WTC11 (cell line): Measurements from ENCODE around the gene MRAS. TPM values are rescaled to one million over a fixed set of nuclear protein-coding genes. Genes with fewer than 3 reads are reported as not detected.

Source experiments
- ATAC-seq: fragments of 200-7000 bp; cut with Tn5 transposase; 2 replicates; pipeline ENCODE4 v1.10.0; 2021; ENCODE audit warnings: mild to moderate bottlenecking, moderate library complexity
- CTCF ChIA-PET: fragments of 300-600 bp; sonication (Branson Sonifier 250); formaldehyde crosslinking; loops from one replicate; lab custom pipeline; 2021; ENCODE audit warnings: antibody characterized with exemption; lab: Charles Lee
- POLR2A ChIA-PET: fragments of 350-600 bp; sonication (Branson Sonifier 250); formaldehyde crosslinking; loops from one replicate; lab custom pipeline; 2021; ENCODE audit warnings: antibody characterized with exemption; lab: Charles Lee
- DNase-seq: peaks from one replicate; pipeline ENCODE4 v3.0.0; 2021; ENCODE audit warnings: low spot score
- H3K27ac Mint-ChIP-seq: 2 replicates; pipeline ENCODE4 v1.8.0; 2021; ENCODE audit warnings: mixed read lengths
- H3K27me3 Mint-ChIP-seq: 2 replicates; pipeline ENCODE4 v1.8.0; 2021; ENCODE audit warnings: low read depth, mild to moderate bottlenecking, moderate library complexity, mixed read lengths
- H3K36me3 Mint-ChIP-seq: 2 replicates; pipeline ENCODE4 v1.8.0; 2021; ENCODE audit warnings: mixed read lengths
- H3K4me1 Mint-ChIP-seq: 2 replicates; pipeline ENCODE4 v1.8.0; 2022; ENCODE audit warnings: mixed read lengths
- H3K4me3 Mint-ChIP-seq: 2 replicates; pipeline ENCODE4 v1.8.0; 2021; ENCODE audit warnings: mild to moderate bottlenecking, moderate library complexity, mixed read lengths
- H3K9me3 Mint-ChIP-seq: 2 replicates; pipeline ENCODE4 v1.8.0; 2021; ENCODE audit warnings: mixed read lengths
- FOXK1 ChIP-seq: sonication (generic); formaldehyde crosslinking; IDR thresholded peaks from 2 replicates; pipeline ENCODE4 v1.8.0; 2022; ENCODE audit warnings: mild to moderate bottlenecking, moderate library complexity, missing genetic modification reagents
- MYBL2 ChIP-seq: sonication (generic); formaldehyde crosslinking; IDR thresholded peaks from 2 replicates; pipeline ENCODE4 v1.8.1; 2023; ENCODE audit warnings: mild to moderate bottlenecking, moderate library complexity, missing genetic modification reagents
- RORB ChIP-seq: fragments of 250-450 bp; sonication (Bioruptor Pico); IDR thresholded peaks from 2 replicates; pipeline ENCODE4 v1.9.0; 2021; ENCODE audit warnings: mild to moderate bottlenecking
- SOX15 ChIP-seq: fragments of 250-450 bp; sonication (Bioruptor Pico); IDR thresholded peaks from 2 replicates; pipeline ENCODE4 v1.9.0; 2021; ENCODE audit warnings: mild to moderate bottlenecking
- ZNF396 ChIP-seq: fragments of 250-450 bp; sonication (Bioruptor Pico); IDR thresholded peaks from 2 replicates; pipeline ENCODE4 v1.8.0; 2021; ENCODE audit warnings: mild to moderate bottlenecking, moderate library complexity, borderline replicate concordance
- total RNA-seq: library from RNA; stranded (reverse); gene quantifications from 3 replicates; pipeline ENCODE4 v1.2.3, GENCODE V29; 2021
- TF ChIP-seq, protein P1 (sequence below): sonication (generic); formaldehyde crosslinking; IDR thresholded peaks from 2 replicates; pipeline ENCODE4 v1.8.0; 2023; ENCODE audit warnings: missing genetic modification reagents, mild to moderate bottlenecking, borderline replicate concordance
- TF ChIP-seq, protein P2 (sequence below): sonication (generic); formaldehyde crosslinking; IDR thresholded peaks from 2 replicates; pipeline ENCODE4 v1.8.0; 2023; ENCODE audit warnings: mild to moderate bottlenecking, missing genetic modification reagents
- TF ChIP-seq, protein P3 (sequence below): sonication (generic); formaldehyde crosslinking; IDR thresholded peaks from 2 replicates; pipeline ENCODE4 v1.8.1; 2023; ENCODE audit warnings: mild to moderate bottlenecking, missing genetic modification reagents, borderline replicate concordance
- TF ChIP-seq, protein P4 (sequence below): sonication (generic); formaldehyde crosslinking; IDR thresholded peaks from 2 replicates; pipeline ENCODE4 v1.8.1; 2023; ENCODE audit warnings: mild to moderate bottlenecking, moderate library complexity, missing genetic modification reagents

MRAS gene
- total RNA-seq, 1 experiment from 2014 or later = 14.8 TPM

DNA sequence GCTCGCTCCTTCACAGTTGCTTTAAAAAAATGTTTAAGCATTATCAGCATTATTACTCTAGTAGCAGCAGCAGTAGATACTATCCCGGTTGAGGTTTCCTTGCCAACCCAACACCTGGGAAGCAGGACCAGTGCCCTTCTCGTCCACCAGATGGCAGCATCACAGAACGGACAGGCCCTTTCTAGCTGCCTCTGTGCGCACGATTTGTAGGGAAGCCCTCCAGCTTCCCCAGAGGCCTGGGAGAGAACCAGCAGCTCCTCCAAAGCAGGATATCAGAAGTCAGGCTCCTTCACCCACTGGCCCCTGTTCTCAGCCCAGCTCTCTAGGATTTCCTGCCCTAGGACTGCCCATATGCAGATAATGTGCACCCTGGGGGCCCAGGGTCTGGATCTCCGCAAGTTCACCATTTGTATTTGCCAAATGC is 69.2 kb downstream of the MRAS start (continued):
- TF ChIP-seq, protein P1, sequence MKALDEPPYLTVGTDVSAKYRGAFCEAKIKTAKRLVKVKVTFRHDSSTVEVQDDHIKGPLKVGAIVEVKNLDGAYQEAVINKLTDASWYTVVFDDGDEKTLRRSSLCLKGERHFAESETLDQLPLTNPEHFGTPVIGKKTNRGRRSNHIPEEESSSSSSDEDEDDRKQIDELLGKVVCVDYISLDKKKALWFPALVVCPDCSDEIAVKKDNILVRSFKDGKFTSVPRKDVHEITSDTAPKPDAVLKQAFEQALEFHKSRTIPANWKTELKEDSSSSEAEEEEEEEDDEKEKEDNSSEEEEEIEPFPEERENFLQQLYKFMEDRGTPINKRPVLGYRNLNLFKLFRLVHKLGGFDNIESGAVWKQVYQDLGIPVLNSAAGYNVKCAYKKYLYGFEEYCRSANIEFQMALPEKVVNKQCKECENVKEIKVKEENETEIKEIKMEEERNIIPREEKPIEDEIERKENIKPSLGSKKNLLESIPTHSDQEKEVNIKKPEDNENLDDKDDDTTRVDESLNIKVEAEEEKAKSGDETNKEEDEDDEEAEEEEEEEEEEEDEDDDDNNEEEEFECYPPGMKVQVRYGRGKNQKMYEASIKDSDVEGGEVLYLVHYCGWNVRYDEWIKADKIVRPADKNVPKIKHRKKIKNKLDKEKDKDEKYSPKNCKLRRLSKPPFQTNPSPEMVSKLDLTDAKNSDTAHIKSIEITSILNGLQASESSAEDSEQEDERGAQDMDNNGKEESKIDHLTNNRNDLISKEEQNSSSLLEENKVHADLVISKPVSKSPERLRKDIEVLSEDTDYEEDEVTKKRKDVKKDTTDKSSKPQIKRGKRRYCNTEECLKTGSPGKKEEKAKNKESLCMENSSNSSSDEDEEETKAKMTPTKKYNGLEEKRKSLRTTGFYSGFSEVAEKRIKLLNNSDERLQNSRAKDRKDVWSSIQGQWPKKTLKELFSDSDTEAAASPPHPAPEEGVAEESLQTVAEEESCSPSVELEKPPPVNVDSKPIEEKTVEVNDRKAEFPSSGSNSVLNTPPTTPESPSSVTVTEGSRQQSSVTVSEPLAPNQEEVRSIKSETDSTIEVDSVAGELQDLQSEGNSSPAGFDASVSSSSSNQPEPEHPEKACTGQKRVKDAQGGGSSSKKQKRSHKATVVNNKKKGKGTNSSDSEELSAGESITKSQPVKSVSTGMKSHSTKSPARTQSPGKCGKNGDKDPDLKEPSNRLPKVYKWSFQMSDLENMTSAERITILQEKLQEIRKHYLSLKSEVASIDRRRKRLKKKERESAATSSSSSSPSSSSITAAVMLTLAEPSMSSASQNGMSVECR (CRISPR knock-in tag) = no peak
- no peak for TF ChIP-seq ZNF396 (CRISPR knock-in tag)
- TF ChIP-seq, protein P2, sequence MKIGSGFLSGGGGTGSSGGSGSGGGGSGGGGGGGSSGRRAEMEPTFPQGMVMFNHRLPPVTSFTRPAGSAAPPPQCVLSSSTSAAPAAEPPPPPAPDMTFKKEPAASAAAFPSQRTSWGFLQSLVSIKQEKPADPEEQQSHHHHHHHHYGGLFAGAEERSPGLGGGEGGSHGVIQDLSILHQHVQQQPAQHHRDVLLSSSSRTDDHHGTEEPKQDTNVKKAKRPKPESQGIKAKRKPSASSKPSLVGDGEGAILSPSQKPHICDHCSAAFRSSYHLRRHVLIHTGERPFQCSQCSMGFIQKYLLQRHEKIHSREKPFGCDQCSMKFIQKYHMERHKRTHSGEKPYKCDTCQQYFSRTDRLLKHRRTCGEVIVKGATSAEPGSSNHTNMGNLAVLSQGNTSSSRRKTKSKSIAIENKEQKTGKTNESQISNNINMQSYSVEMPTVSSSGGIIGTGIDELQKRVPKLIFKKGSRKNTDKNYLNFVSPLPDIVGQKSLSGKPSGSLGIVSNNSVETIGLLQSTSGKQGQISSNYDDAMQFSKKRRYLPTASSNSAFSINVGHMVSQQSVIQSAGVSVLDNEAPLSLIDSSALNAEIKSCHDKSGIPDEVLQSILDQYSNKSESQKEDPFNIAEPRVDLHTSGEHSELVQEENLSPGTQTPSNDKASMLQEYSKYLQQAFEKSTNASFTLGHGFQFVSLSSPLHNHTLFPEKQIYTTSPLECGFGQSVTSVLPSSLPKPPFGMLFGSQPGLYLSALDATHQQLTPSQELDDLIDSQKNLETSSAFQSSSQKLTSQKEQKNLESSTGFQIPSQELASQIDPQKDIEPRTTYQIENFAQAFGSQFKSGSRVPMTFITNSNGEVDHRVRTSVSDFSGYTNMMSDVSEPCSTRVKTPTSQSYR (CRISPR knock-in tag) = no peak
- TF ChIP-seq MYBL2 (CRISPR knock-in tag) = no peak
- TF ChIP-seq SOX15 (CRISPR knock-in tag) = no peak

DNA sequence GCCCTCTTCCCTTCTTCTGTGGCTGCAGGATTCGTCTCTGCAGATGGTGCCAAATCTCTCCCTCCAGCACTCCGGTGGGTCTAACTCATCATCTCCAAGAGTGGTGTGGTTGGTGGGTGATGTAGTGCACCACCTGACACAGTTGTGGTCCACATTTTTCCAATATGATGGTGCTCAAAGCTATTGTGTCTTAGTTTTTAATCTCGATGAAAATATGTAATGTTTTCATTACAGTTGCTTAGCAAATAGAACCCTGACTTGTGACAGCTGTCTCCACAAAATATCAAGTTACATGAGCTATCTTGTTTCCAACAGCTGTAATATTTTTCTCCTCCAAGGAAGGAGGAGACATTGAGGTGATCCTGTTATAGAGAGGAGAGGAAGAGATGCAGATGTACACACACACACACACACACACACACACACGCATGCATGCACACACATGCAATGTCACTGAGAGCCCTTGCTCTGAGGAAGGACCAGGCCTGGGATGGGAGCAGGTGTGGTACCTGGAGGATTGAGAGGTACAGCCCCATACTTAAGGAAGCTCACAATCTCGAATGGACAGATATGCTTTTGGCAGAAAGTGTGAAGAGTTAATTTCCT is 70.3 kb downstream of the MRAS start:
- no peak for DNase-seq

More for the DNA sequence above, 70.3 kb downstream of the MRAS start:
- ATAC-seq = no peak
- ChIA-PET POLR2A (no interaction called here), CTCF (interaction anchor here (0.7 to 2.7 kb wide), 10 partner anchors 10 to 505 kb away, joined by 3 to 37 read pairs (median 15); partner anchors contain the start of genes CEP70 and ESYT3)
- Mint-ChIP-seq H3K27ac (no peak overlapping the region), H3K27me3 (peaks cover 36% of the 10 kb centered on the region), H3K36me3 (peaks cover 22% of the 10 kb centered on the region), H3K4me3 (no peak overlapping the region), H3K9me3 (peaks cover 35% of the 10 kb centered on the region), H3K4me1 (peaks cover 18% of the 10 kb centered on the region)
- TF ChIP-seq, protein P3, sequence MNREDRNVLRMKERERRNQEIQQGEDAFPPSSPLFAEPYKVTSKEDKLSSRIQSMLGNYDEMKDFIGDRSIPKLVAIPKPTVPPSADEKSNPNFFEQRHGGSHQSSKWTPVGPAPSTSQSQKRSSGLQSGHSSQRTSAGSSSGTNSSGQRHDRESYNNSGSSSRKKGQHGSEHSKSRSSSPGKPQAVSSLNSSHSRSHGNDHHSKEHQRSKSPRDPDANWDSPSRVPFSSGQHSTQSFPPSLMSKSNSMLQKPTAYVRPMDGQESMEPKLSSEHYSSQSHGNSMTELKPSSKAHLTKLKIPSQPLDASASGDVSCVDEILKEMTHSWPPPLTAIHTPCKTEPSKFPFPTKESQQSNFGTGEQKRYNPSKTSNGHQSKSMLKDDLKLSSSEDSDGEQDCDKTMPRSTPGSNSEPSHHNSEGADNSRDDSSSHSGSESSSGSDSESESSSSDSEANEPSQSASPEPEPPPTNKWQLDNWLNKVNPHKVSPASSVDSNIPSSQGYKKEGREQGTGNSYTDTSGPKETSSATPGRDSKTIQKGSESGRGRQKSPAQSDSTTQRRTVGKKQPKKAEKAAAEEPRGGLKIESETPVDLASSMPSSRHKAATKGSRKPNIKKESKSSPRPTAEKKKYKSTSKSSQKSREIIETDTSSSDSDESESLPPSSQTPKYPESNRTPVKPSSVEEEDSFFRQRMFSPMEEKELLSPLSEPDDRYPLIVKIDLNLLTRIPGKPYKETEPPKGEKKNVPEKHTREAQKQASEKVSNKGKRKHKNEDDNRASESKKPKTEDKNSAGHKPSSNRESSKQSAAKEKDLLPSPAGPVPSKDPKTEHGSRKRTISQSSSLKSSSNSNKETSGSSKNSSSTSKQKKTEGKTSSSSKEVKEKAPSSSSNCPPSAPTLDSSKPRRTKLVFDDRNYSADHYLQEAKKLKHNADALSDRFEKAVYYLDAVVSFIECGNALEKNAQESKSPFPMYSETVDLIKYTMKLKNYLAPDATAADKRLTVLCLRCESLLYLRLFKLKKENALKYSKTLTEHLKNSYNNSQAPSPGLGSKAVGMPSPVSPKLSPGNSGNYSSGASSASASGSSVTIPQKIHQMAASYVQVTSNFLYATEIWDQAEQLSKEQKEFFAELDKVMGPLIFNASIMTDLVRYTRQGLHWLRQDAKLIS (CRISPR knock-in tag) = no peak
- TF ChIP-seq RORB (CRISPR knock-in tag) (no peak), FOXK1 (CRISPR knock-in tag) (no peak)
- TF ChIP-seq, protein P4, sequence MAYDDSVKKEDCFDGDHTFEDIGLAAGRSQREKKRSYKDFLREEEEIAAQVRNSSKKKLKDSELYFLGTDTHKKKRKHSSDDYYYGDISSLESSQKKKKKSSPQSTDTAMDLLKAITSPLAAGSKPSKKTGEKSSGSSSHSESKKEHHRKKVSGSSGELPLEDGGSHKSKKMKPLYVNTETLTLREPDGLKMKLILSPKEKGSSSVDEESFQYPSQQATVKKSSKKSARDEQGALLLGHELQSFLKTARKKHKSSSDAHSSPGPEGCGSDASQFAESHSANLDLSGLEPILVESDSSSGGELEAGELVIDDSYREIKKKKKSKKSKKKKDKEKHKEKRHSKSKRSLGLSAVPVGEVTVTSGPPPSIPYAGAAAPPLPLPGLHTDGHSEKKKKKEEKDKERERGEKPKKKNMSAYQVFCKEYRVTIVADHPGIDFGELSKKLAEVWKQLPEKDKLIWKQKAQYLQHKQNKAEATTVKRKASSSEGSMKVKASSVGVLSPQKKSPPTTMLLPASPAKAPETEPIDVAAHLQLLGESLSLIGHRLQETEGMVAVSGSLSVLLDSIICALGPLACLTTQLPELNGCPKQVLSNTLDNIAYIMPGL (CRISPR knock-in tag) = no peak
